Peyer's patch (tissue), 4 donors: ENCODE results near the gene PDE4B.

Source experiments
- POLR2A ChIP-seq, 2 donors: fragments of 450-650 bp; IDR thresholded peaks; one replicate each; pipeline ENCODE4 v1.5.1; 2017; ENCODE audit warnings: antibody characterized with exemption in 2 of 2, mild to moderate bottlenecking in 2 of 2, moderate library complexity in 2 of 2
- TF ChIP-seq, protein P1 (sequence below), 6 experiments: fragments of 450-650 bp in 4 of 6; fragments of 200-600 bp in 2 of 6; sonication (generic) in 1 of 6; IDR thresholded peaks; one replicate each; pipeline ENCODE4 v1.5.1; 2017 to 2019; ENCODE audit warnings: antibody characterized with exemption in 6 of 6, mild to moderate bottlenecking in 3 of 6, moderate library complexity in 1 of 6

- TF ChIP-seq POLR2A (IDR thresholded peaks at IDR 0.05): no peak
- TF ChIP-seq, protein P1, sequence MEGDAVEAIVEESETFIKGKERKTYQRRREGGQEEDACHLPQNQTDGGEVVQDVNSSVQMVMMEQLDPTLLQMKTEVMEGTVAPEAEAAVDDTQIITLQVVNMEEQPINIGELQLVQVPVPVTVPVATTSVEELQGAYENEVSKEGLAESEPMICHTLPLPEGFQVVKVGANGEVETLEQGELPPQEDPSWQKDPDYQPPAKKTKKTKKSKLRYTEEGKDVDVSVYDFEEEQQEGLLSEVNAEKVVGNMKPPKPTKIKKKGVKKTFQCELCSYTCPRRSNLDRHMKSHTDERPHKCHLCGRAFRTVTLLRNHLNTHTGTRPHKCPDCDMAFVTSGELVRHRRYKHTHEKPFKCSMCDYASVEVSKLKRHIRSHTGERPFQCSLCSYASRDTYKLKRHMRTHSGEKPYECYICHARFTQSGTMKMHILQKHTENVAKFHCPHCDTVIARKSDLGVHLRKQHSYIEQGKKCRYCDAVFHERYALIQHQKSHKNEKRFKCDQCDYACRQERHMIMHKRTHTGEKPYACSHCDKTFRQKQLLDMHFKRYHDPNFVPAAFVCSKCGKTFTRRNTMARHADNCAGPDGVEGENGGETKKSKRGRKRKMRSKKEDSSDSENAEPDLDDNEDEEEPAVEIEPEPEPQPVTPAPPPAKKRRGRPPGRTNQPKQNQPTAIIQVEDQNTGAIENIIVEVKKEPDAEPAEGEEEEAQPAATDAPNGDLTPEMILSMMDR (IDR thresholded peaks at IDR 0.05): no peak
Measured at GRCh38 chr1:65946960-65947359, 154.3 kb downstream of the PDE4B start.
